Erythroblast (primary cell): ENCODE measurements around the gene CASP9.

Source experiments
- GATA1 ChIP-seq: IDR thresholded peaks from 2 replicates; pipeline ENCODE4 v1.6.1; 2011; ENCODE audit warnings: low read depth, mild to moderate bottlenecking, control low read depth, low read length, moderate library complexity
- POLR2A ChIP-seq: IDR thresholded peaks from 2 replicates; pipeline ENCODE4 v1.6.1; 2011; ENCODE audit warnings: mild to moderate bottlenecking, low read length

GRCh38 chr1:15570861-15571260, 46.8 kb upstream of the CASP9 start:
- TF ChIP-seq POLR2A (no peak), GATA1 (no peak)
